ENCODE results near the gene DHX57. TPM values are rescaled to one million over a fixed set of nuclear protein-coding genes. Genes with fewer than 3 reads are reported as not detected.

DHX57 gene
- total and polyA plus RNA-seq, 2 donors (not counting 3 experiments of a cell fraction or from before 2014, with no cell fraction given) = 8.7 to 28.2 TPM

DNA sequence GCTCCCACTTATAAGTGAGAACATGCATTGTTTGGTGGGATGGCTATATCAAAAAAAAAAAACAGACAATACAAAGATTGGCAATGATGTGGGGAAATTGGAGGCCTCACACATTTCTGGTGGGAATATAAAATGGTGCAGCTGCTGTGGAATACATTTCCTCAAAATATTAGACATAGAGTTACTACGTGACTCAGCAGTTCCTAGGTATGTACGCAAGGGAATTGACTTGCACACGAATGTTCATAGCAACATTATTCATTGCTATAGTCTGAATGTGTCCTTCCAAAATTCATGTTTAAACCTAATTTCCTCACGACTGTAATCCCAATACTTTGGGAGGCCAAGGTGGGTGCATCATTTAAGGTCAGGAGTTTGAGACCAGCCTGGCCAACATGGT, 11.6 kb upstream of the DHX57 start:
- Histone ChIP-seq H3K9ac (replicated peaks; ENCODE audit: extremely low read depth, insufficient read depth, low read length) (no peak overlapping the region), H3K4me1 (ENCODE audit: control insufficient read depth, extremely low read depth, insufficient read depth, low read length) (no peaks in the 10 kb centered on the region), H3K4me2 (ENCODE audit: insufficient read depth, low read length) (no peak overlapping the region), H3K9me3 (replicated peaks; ENCODE audit: control insufficient read depth, insufficient read depth, low read length) (no peaks in the 10 kb centered on the region), H4K20me1 (replicated peaks; ENCODE audit: control insufficient read depth, extremely low read depth, insufficient read depth, low read length) (no peaks in the 10 kb centered on the region), H3K36me3 (ENCODE audit: control insufficient read depth in 2 of 2, extremely low read depth in 1 of 2, insufficient read depth in 2 of 2, low read length in 2 of 2) (no peaks in the 10 kb centered on the region), H3K27ac (ENCODE audit: insufficient read depth, low read depth, low read length) (no peak overlapping the region), H2AFZ (ENCODE audit: low read depth, low read length) (no peak overlapping the region), H3K4me3 (replicated peaks in 1 of 3; ENCODE audit: insufficient read depth in 1 of 3, low read depth in 1 of 3, low read length in 3 of 3) (no peak overlapping the region), H3K9me1 (replicated peaks; ENCODE audit: control insufficient read depth, extremely low read depth, insufficient read depth, low read length) (no peaks in the 10 kb centered on the region), H3K79me2 (ENCODE audit: control insufficient read depth, insufficient read depth, low read length) (no peaks in the 10 kb centered on the region), H3K27me3 (ENCODE audit: control insufficient read depth in 2 of 2, insufficient read depth in 2 of 2, low read length in 2 of 2) (no peaks in the 10 kb centered on the region)
- POLR2A ChIA-PET = no interaction called here
- DNase-seq (ENCODE audit: low read depth, low spot score) (no peak), FAIRE-seq (no peak)
- dilution Hi-C loops (cut with MboI; ENCODE audit: extremely low pct_ligation_motif_present, low sequenced_read_pairs) = no loop called here
- BruUV-seq (replicated peaks) = no TSS peak
- intact Hi-C loops (cut with micrococcal nuclease) = no loop called here
- CTCF ChIA-PET = no interaction called here
- TF ChIP-seq JUN (IDR thresholded peaks at IDR 0.05; ENCODE audit: borderline replicate concordance, insufficient read depth, insufficient read length, low read depth) = no peak

DNA sequence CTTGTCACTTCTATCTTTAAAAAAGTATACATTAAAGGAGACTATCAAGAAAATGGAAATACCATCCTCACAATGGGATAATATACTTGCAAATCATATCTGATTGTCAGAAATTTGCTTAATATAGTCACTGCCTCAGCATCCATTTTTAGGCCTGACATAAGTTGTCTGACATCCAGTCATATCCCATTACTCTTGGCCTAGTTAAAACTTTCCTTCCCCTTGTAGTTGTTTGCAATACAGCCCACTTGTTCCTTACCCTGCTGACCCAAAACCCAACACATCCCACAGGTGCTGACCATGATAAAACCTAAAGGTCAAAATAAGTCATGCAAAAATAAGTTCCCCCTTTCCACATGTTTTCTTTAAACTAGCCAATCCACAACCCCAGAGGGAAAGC, 10.3 kb upstream of the DHX57 start:
- DNase-seq (ENCODE audit: low read depth, low spot score) (no peak), FAIRE-seq (no peak)
- POLR2A ChIA-PET = no interaction called here
- BruUV-seq (replicated peaks) = no TSS peak
- H3K27me3 ChIP-seq (ENCODE audit: control insufficient read depth in 2 of 2, insufficient read depth in 2 of 2, low read length in 2 of 2) = no peaks in the 10 kb centered on the region
- peaks cover 0 to 2% of the 10 kb centered on the region in 2 experiments for H3K36me3 ChIP-seq (ENCODE audit: control insufficient read depth in 2 of 2, extremely low read depth in 1 of 2, insufficient read depth in 2 of 2, low read length in 2 of 2)
- no peaks in the 10 kb centered on the region for H3K79me2 ChIP-seq (ENCODE audit: control insufficient read depth, insufficient read depth, low read length)
- H4K20me1 ChIP-seq (replicated peaks; ENCODE audit: control insufficient read depth, extremely low read depth, insufficient read depth, low read length) = no peaks in the 10 kb centered on the region
- dilution Hi-C loops (cut with MboI; ENCODE audit: extremely low pct_ligation_motif_present, low sequenced_read_pairs) (no loop called here), intact Hi-C loops (cut with micrococcal nuclease) (no loop called here)
- H3K9ac ChIP-seq (replicated peaks; ENCODE audit: extremely low read depth, insufficient read depth, low read length) = no peak overlapping the region
- H3K4me1 ChIP-seq (ENCODE audit: control insufficient read depth, extremely low read depth, insufficient read depth, low read length) = no peaks in the 10 kb centered on the region
- no peaks in the 10 kb centered on the region for H3K9me1 ChIP-seq (replicated peaks; ENCODE audit: control insufficient read depth, extremely low read depth, insufficient read depth, low read length)
- no peak overlapping the region for H3K4me3 ChIP-seq (replicated peaks in 1 of 3; ENCODE audit: insufficient read depth in 1 of 3, low read depth in 1 of 3, low read length in 3 of 3)
- TF ChIP-seq GATA2 (IDR thresholded peaks at IDR 0.05; ENCODE audit: insufficient read depth, insufficient read length, low read depth, low read length) (no peak), POLR2A (IDR thresholded peaks at IDR 0.05; ENCODE audit: low read depth, low read length) (no peak), POLR2AphosphoS5 (IDR thresholded peaks at IDR 0.05; ENCODE audit: insufficient read depth, low read depth, low read length) (no peak)
- no peak overlapping the region for H3K4me2 ChIP-seq (ENCODE audit: insufficient read depth, low read length)
- no peaks in the 10 kb centered on the region for H3K9me3 ChIP-seq (replicated peaks; ENCODE audit: control insufficient read depth, insufficient read depth, low read length)
- no peak overlapping the region for H2AFZ ChIP-seq (ENCODE audit: low read depth, low read length)
- H3K27ac ChIP-seq (ENCODE audit: insufficient read depth, low read depth, low read length) = no peak overlapping the region
- CTCF ChIA-PET = no interaction called here
